Ovary (tissue), 9 donors: ENCODE measurements around the gene PARD3. TPM values are rescaled to one million over a fixed set of nuclear protein-coding genes. Genes with fewer than 3 reads are reported as not detected.

Experiments
- DNase-seq, 5 donors: peaks; one replicate each; pipeline ENCODE4 v3.0.0-alpha.2; 2019 to 2020
- H3K27ac ChIP-seq, 2 donors: fragments of 200-600 bp; one replicate each; pipeline versions ENCODE4 v1.5.1 to v1.8.0; 2019 to 2022
- H3K27me3 ChIP-seq: fragments of 200-600 bp; one replicate; pipeline ENCODE4 v1.8.0; 2022
- H3K36me3 ChIP-seq: fragments of 200-600 bp; sonication (generic); one replicate; pipeline ENCODE4 v1.5.1; 2019
- H3K4me1 ChIP-seq: one replicate; pipeline ENCODE4 v1.8.1; 2013; ENCODE audit warnings: mild to moderate bottlenecking, moderate library complexity; ENCODE audit not compliant: insufficient read depth
- H3K4me3 ChIP-seq: fragments of 200-600 bp; sonication (generic); one replicate; pipeline ENCODE4 v1.5.1; 2017
- H3K9me3 ChIP-seq, 2 donors: fragments of 200-600 bp in 1 of 2; sonication (generic) in 1 of 2; one replicate each; pipeline versions ENCODE4 v1.5.1 to v1.8.1; 2013 to 2019; ENCODE audit warnings: mild to moderate bottlenecking in 1 of 2, moderate library complexity in 1 of 2
- EP300 ChIP-seq: sonication (generic); formaldehyde crosslinking; IDR thresholded peaks from one replicate; pipeline ENCODE4 v1.6.1; 2017; ENCODE audit warnings: antibody characterized with exemption
- POLR2A ChIP-seq: fragments of 450-650 bp; IDR thresholded peaks from one replicate; pipeline ENCODE4 v1.6.1; 2017; ENCODE audit warnings: antibody characterized with exemption, mild to moderate bottlenecking, moderate library complexity
- WGBS, 3 donors: extraction: QIAGEN DNeasy Blood & Tissue Kit in 1 of 3; methylation state at CpG; one replicate each; pipeline versions ENCODE4 v1.1.5 to v1.1.7; 2013 to 2017; 5-methylcytosine and 5-hydroxymethylcytosine counted together
- intact Hi-C, 4 donors: fragments of 100-400 bp; cut with DNase I; formaldehyde crosslinking; loops; one replicate each; pipeline versions ENCODE4 v1.11.0 to v1.15.1; 2022 to 2023
- polyA plus RNA-seq, 2 donors: library from polyadenylated mRNA; stranded (reverse); fragments of 200-250 nt in 1 of 2; fragments of 350-450 nt in 1 of 2; fragmentation: Illumina TruSeq in 1 of 2; extraction: RNeasy Lipid Tissue Mini Kit (QIAGEN cat#74804) in 1 of 2; gene quantifications; one replicate each; pipeline ENCODE4 v1.2.3, GENCODE V29; 2013 to 2014
- total RNA-seq, 7 donors: library from RNA; depleted of rRNA in 2 of 7; stranded (reverse); fragments of >200 nt in 2 of 7; fragmentation: NEBNext Ultra II Directional in 3 of 7; extraction: Animal tissue kit (Norgen Biotek cat#: 25700) in 3 of 7; gene quantifications; one replicate each; pipeline versions ENCODE4 v1.1.0 to v1.2.4, GENCODE V29; 2016 to 2023
- TF ChIP-seq, protein P1 (sequence below), 3 donors: fragments of 450-650 bp in 2 of 3; fragments of 200-600 bp in 1 of 3; IDR thresholded peaks; one replicate each; pipeline versions ENCODE4 v1.5.1 to v1.8.0; 2016 to 2022; ENCODE audit warnings: antibody characterized with exemption in 3 of 3, mild to moderate bottlenecking in 1 of 3
- donor health status: DM: no; HTN: no; CAD: no; lungs with moderate emphysema.
- donor health status: DM: no; HTN: no; CAD: no.
- donor health status: Bipolar disorder and iron deficiency.
- donor health status: DM: yes; HTN: yes; CAD: no.
- donor health status: DM: no; HTN: no; CAD: no.
- donor health status: DM: yes; HTN: yes; CAD: no.

PARD3 gene
- total and polyA plus RNA-seq, 9 donors: 31.8 to 92.3 (median 67.1) TPM

- H3K4me3 ChIP-seq: no peak overlapping the region
- intact Hi-C loops: no loop called here
- TF ChIP-seq EP300 (no peak), POLR2A (no peak)
- TF ChIP-seq, protein P1, sequence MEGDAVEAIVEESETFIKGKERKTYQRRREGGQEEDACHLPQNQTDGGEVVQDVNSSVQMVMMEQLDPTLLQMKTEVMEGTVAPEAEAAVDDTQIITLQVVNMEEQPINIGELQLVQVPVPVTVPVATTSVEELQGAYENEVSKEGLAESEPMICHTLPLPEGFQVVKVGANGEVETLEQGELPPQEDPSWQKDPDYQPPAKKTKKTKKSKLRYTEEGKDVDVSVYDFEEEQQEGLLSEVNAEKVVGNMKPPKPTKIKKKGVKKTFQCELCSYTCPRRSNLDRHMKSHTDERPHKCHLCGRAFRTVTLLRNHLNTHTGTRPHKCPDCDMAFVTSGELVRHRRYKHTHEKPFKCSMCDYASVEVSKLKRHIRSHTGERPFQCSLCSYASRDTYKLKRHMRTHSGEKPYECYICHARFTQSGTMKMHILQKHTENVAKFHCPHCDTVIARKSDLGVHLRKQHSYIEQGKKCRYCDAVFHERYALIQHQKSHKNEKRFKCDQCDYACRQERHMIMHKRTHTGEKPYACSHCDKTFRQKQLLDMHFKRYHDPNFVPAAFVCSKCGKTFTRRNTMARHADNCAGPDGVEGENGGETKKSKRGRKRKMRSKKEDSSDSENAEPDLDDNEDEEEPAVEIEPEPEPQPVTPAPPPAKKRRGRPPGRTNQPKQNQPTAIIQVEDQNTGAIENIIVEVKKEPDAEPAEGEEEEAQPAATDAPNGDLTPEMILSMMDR (IDR thresholded peaks at IDR 0.05): no peak
- no peaks in the 10 kb centered on the region for H3K4me1 ChIP-seq
- no peak overlapping the region for H3K27ac ChIP-seq
- no peak for DNase-seq
- H3K36me3 ChIP-seq: no peaks in the 10 kb centered on the region
- WGBS, 3 donors: 86 to 88% (median 88%) methylated on average over 11 of the region's 11 CpGs
- H3K9me3 ChIP-seq: no peaks in the 10 kb centered on the region
- H3K27me3 ChIP-seq: no peaks in the 10 kb centered on the region
Observed at GRCh38 chr10:34826857-34827766, 12.0 kb upstream of the PARD3 start.

- Histone ChIP-seq H3K4me3 (no peak overlapping the region), H3K4me1 (no peaks in the 10 kb centered on the region), H3K27me3 (no peaks in the 10 kb centered on the region), H3K36me3 (no peaks in the 10 kb centered on the region), H3K9me3 (no peaks in the 10 kb centered on the region), H3K27ac (no peak overlapping the region)
- TF ChIP-seq, protein P1 (IDR thresholded peaks at IDR 0.05): no peak
- TF ChIP-seq POLR2A (no peak), EP300 (no peak)
- DNase-seq: no peak
- WGBS, 3 donors: 85 to 90% (median 89%) methylated on average over 6 of the region's 6 CpGs
- intact Hi-C loops: no loop called here
Observed at GRCh38 chr10:34826221-34826620, 11.1 kb upstream of the PARD3 start.

- Histone ChIP-seq H3K4me3 (no peak overlapping the region), H3K27me3 (no peaks in the 10 kb centered on the region), H3K36me3 (no peaks in the 10 kb centered on the region), H3K4me1 (no peaks in the 10 kb centered on the region), H3K27ac (no peak overlapping the region), H3K9me3 (no peaks in the 10 kb centered on the region)
- DNase-seq: no peak
- TF ChIP-seq, protein P1 (IDR thresholded peaks at IDR 0.05): no peak
- TF ChIP-seq POLR2A: no peak
- no peak for TF ChIP-seq EP300
- intact Hi-C loops: no loop called here
- WGBS, 3 donors: 62 to 97% (median 89%) methylated on average over 2 of the region's 2 CpGs
Observed at GRCh38 chr10:34825414-34825813, 10.3 kb upstream of the PARD3 start.

- WGBS, 3 donors: 64 to 78% (median 72%) methylated on average over 2 of the region's 2 CpGs
- H3K9me3 ChIP-seq: no peaks in the 10 kb centered on the region
- no peaks in the 10 kb centered on the region for H3K4me1 ChIP-seq
- TF ChIP-seq POLR2A (no peak), EP300 (no peak)
- TF ChIP-seq, protein P1 (IDR thresholded peaks at IDR 0.05): no peak
- no peak for DNase-seq
- intact Hi-C loops: no loop called here
- no peaks in the 10 kb centered on the region for H3K27me3 ChIP-seq
- H3K27ac ChIP-seq: no peak overlapping the region
- H3K4me3 ChIP-seq: no peak overlapping the region
- no peaks in the 10 kb centered on the region for H3K36me3 ChIP-seq
Observed at GRCh38 chr10:34824870-34825269, 9.8 kb upstream of the PARD3 start.
